K562 (cell line): ENCODE results near the gene PHTF1. TPM values are rescaled to one million over a fixed set of nuclear protein-coding genes. Genes with fewer than 3 reads are reported as not detected.

Source experiments
- ATAC-seq: fragments of 200-7000 bp; cut with Tn5 transposase; 3 replicates; pipeline ENCODE4 v1.9.1; 2020; ENCODE audit warnings: moderate library complexity
- BruUV-seq: library from RNA; stranded (reverse); fragments of 400-500 nt; replicated peaks from 2 replicates; lab custom pipeline; 2021; lab: Mats Ljungman, UMichigan
- CTCF ChIA-PET: fragments of 300-600 bp; formaldehyde crosslinking; extraction: SDS; loops from one replicate; lab custom pipeline; 2021; ENCODE audit warnings: low intra/inter-chr PET ratio; lab: Yijun Ruan, JAX
- POLR2A ChIA-PET: fragments of 300-600, 350-650 bp; sonication (Branson Sonifier 250); formaldehyde crosslinking; extraction: SDS; loops from one replicate; lab custom pipeline; 2021; ENCODE audit warnings: antibody characterized with exemption, inconsistent platforms; lab: Yijun Ruan, JAX
- DNase-seq, 4 experiments: peaks; one replicate each; pipeline versions ENCODE4 v3.0.0 to v3.0.0-alpha.2; 2011 to 2018; ENCODE audit warnings: low spot score in 3 of 4, mixed read lengths in 3 of 4; ENCODE audit errors: extremely low read depth in 1 of 4
- FAIRE-seq: peaks from 2 replicates; lab custom pipeline; 2011; peaks lifted over from hg19 to GRCh38; lab: Jason Lieb, UNC
- H2AFZ ChIP-seq: 2 replicates; pipeline ENCODE4 v1.6.0; 2011; ENCODE audit warnings: low read depth, low read length, control low read depth, inconsistent platforms
- H3K27ac ChIP-seq: fragments of 200-600 bp; 3 replicates; pipeline ENCODE4 v1.8.0; 2011; ENCODE audit warnings: low read depth, mild to moderate bottlenecking, control low read depth, inconsistent platforms, low read length, moderate library complexity, mixed read lengths; ENCODE audit errors: extremely low read depth
- H3K27me3 ChIP-seq, 2 experiments: fragments of 300-600 bp in 1 of 2; 2 replicates in 1 of 2; 3 replicates in 1 of 2; pipeline versions ENCODE4 v1.6.0 to v1.8.0; 2011; ENCODE audit warnings: inconsistent platforms in 2 of 2, low read length in 2 of 2, mild to moderate bottlenecking in 1 of 2, mixed read lengths in 1 of 2, moderate library complexity in 1 of 2; ENCODE audit not compliant: control insufficient read depth in 2 of 2, insufficient read depth in 2 of 2
- H3K36me3 ChIP-seq: fragments of 300-600 bp; 3 replicates; pipeline ENCODE4 v1.8.0; 2011; ENCODE audit warnings: mild to moderate bottlenecking, low read length, inconsistent platforms; ENCODE audit not compliant: control insufficient read depth, insufficient read depth
- H3K4me1 ChIP-seq, 2 experiments: fragments of 200-600 bp in 1 of 2; replicated peaks in 1 of 2; 2 replicates in 1 of 2; 3 replicates in 1 of 2; pipeline versions ENCODE4 v1.5.1 to v1.8.0; 2011; ENCODE audit warnings: inconsistent platforms in 2 of 2, low read length in 2 of 2, mild to moderate bottlenecking in 1 of 2, mixed read lengths in 1 of 2, moderate library complexity in 1 of 2; ENCODE audit not compliant: control insufficient read depth in 2 of 2, insufficient read depth in 2 of 2
- H3K4me2 ChIP-seq: 2 replicates; pipeline ENCODE4 v1.6.1; 2011; ENCODE audit warnings: low read length, control low read depth, inconsistent platforms, mixed read lengths; ENCODE audit not compliant: insufficient read depth
- H3K4me3 ChIP-seq: fragments of 200-600 bp; sonication (generic), shearing (Covaris generic); 2 replicates; pipeline ENCODE4 v1.5.1; 2016; ENCODE audit warnings: control low read depth, inconsistent platforms
- H3K79me2 ChIP-seq: fragments of 200-600 bp; 3 replicates; pipeline ENCODE4 v1.8.0; 2011; ENCODE audit warnings: low read length, inconsistent platforms; ENCODE audit not compliant: control insufficient read depth, insufficient read depth
- H3K9ac ChIP-seq, 2 experiments: 2 replicates each; pipeline versions ENCODE4 v1.6.0 to v1.6.1; 2011; ENCODE audit warnings: low read depth in 2 of 2, low read length in 2 of 2, control low read depth in 1 of 2, inconsistent platforms in 1 of 2, mild to moderate bottlenecking in 1 of 2, mixed read lengths in 1 of 2; ENCODE audit not compliant: insufficient read depth in 1 of 2
- H3K9me1 ChIP-seq: one replicate; pipeline ENCODE4 v1.6.0; 2011; ENCODE audit warnings: inconsistent platforms, mild to moderate bottlenecking, low read length, moderate library complexity; ENCODE audit not compliant: control insufficient read depth, insufficient read depth
- H3K9me3 ChIP-seq: replicated peaks from 2 replicates; pipeline ENCODE4 v1.5.1; 2011; ENCODE audit warnings: low read depth, low read length, inconsistent platforms; ENCODE audit not compliant: control insufficient read depth, insufficient read depth
- H4K20me1 ChIP-seq: replicated peaks from 2 replicates; pipeline ENCODE4 v1.6.1; 2011; ENCODE audit warnings: low read length, inconsistent platforms, mixed read lengths; ENCODE audit not compliant: control insufficient read depth, insufficient read depth
- CHD2 ChIP-seq: IDR thresholded peaks from 2 replicates; pipeline ENCODE4 v1.6.1; 2011; ENCODE audit warnings: low read depth, low read length
- CREM ChIP-seq: IDR thresholded peaks from 2 replicates; pipeline ENCODE4 v1.6.1; 2014; ENCODE audit warnings: antibody characterized with exemption, low read depth
- CSDE1 ChIP-seq, 2 experiments: fragments of 450-650 bp; IDR thresholded peaks; 2 replicates each; pipeline ENCODE4 v1.6.1; 2016; ENCODE audit warnings: mild to moderate bottlenecking in 1 of 2
- GTF2F1 ChIP-seq: IDR thresholded peaks from 2 replicates; pipeline ENCODE4 v1.6.1; 2011; ENCODE audit warnings: low read depth, low read length, improper control_type of control experiment
- L3MBTL2 ChIP-seq: fragments of 450-650 bp; IDR thresholded peaks from 2 replicates; pipeline ENCODE4 v1.6.1; 2016; ENCODE audit warnings: mild to moderate bottlenecking, moderate library complexity
- MEIS2 ChIP-seq: fragments of 450-650 bp; IDR thresholded peaks from 2 replicates; pipeline ENCODE4 v1.6.1; 2014; ENCODE audit warnings: mild to moderate bottlenecking; ENCODE audit not compliant: partially characterized antibody
- NFATC3 ChIP-seq: fragments of 450-650 bp; IDR thresholded peaks from 2 replicates; pipeline ENCODE4 v1.6.1; 2017; ENCODE audit warnings: mild to moderate bottlenecking
- NFE2 ChIP-seq: IDR thresholded peaks from 2 replicates; pipeline ENCODE4 v1.6.1; 2014; ENCODE audit warnings: antibody characterized with exemption, low read depth
- NRF1 ChIP-seq, 2 experiments: fragments of 450-650 bp; IDR thresholded peaks in 1 of 2; conservative IDR thresholded peaks in 1 of 2; 2 replicates each; pipeline ENCODE4 v1.6.1; 2014; ENCODE audit warnings: mild to moderate bottlenecking in 2 of 2
- PKNOX1 ChIP-seq: fragments of 450-650 bp; IDR thresholded peaks from 2 replicates; pipeline ENCODE4 v1.6.1; 2016
- RFX1 ChIP-seq: fragments of 450-650 bp; IDR thresholded peaks from 2 replicates; pipeline ENCODE4 v1.6.1; 2016; ENCODE audit warnings: mild to moderate bottlenecking, moderate library complexity
- SMARCA4 ChIP-seq: fragments of 450-650 bp; IDR thresholded peaks from 2 replicates; pipeline ENCODE4 v1.6.1; 2016
- TCFL5 ChIP-seq: fragments of 250-450 bp; sonication (Bioruptor Pico); conservative IDR thresholded peaks from 2 replicates; pipeline ENCODE4 v1.6.1; 2021; ENCODE audit warnings: mild to moderate bottlenecking, moderate library complexity, matching md5 sums
- U2AF1 ChIP-seq: fragments of 200-400 bp; formaldehyde crosslinking; optimal IDR thresholded peaks from 2 replicates; pipeline ENCODE3; 2017; ENCODE audit warnings: mild to moderate bottlenecking, low read depth, low read length, moderate library complexity
- ZNF23 ChIP-seq: fragments of 250-450 bp; sonication (Bioruptor Pico); IDR thresholded peaks from 2 replicates; pipeline ENCODE4 v1.4.0; 2020; ENCODE audit warnings: mild to moderate bottlenecking
- ZNF445 ChIP-seq: fragments of 250-450 bp; sonication (Bioruptor Pico); IDR thresholded peaks from 2 replicates; pipeline ENCODE4 v1.4.0; 2020; ENCODE audit warnings: low read depth, mild to moderate bottlenecking, moderate library complexity
- WGBS: fragments of 100-300 bp; shearing (Covaris generic); methylation state at CpG from one replicate; pipeline ENCODE4 v1.1.6; 2016; ENCODE audit warnings: low coverage, mixed read lengths; ENCODE audit not compliant: insufficient coverage; ENCODE audit errors: missing lambda C conversion rate; 5-methylcytosine and 5-hydroxymethylcytosine counted together
- in situ Hi-C: fragments of 300-500 bp; cut with MboI; formaldehyde crosslinking; loops from 4 replicates; pipeline ENCODE4 v1.15.0; 2018; ENCODE audit warnings: inconsistent platforms, mixed read lengths
- intact Hi-C: fragments of 100-400 bp; cut with micrococcal nuclease; formaldehyde crosslinking; loops from 2 replicates; pipeline ENCODE4 v1.14.2; 2022
- polyA plus RNA-seq, 8 experiments: library from polyadenylated mRNA; depleted of rRNA in 4 of 8; stranded (reverse) in 5 of 8; unstranded in 3 of 8; fragments of >200 nt; fragmentation: Nextera tagmentation in 2 of 8; fragmentation: Illumina TruSeq in 1 of 8; extraction: Ambion mirVana in 2 of 8; extraction: Trizol in 1 of 8; gene quantifications; 2 replicates each; pipeline versions ENCODE4 v1.2.1 to v1.2.3, GENCODE V29; 2011 to 2014; ENCODE audit warnings: inconsistent platforms in 1 of 8, missing spikeins in 1 of 8
- total RNA-seq, 7 experiments: library from RNA; depleted of rRNA in 6 of 7; stranded (reverse); fragments of >200 nt in 6 of 7; fragmentation: Illumina TruSeq in 2 of 7; extraction: Trizol in 2 of 7; gene quantifications; 2 replicates each; pipeline versions ENCODE4 v1.2.1 to v1.2.3, GENCODE V29; 2011 to 2021; ENCODE audit warnings: low replicate concordance in 1 of 7
- TF ChIP-seq, protein P1 (sequence below): fragments of 200-800 bp; sonication (Bioruptor generic); IDR thresholded peaks from 2 replicates; pipeline ENCODE4 v1.6.1; 2017; ENCODE audit warnings: missing genetic modification characterization, missing compliant biosample characterization
- TF ChIP-seq, protein P2 (sequence below), 2 experiments: IDR thresholded peaks in 1 of 2; conservative IDR thresholded peaks in 1 of 2; 2 replicates each; pipeline ENCODE4 v1.6.1; 2016; ENCODE audit warnings: low read depth in 2 of 2, mild to moderate bottlenecking in 1 of 2, missing compliant biosample characterization in 1 of 2, missing genetic modification characterization in 1 of 2, moderate library complexity in 1 of 2
- TF ChIP-seq, protein P3 (sequence below): fragments of 250-450 bp; sonication (Bioruptor Pico); IDR thresholded peaks from 2 replicates; pipeline ENCODE4 v1.9.0; 2021; ENCODE audit warnings: mild to moderate bottlenecking

Gene PHTF1
- total and polyA plus RNA-seq, 9 of the 15 experiments (the other 6 are each of a cell fraction or from before 2014, with no cell fraction given), result 8.4 to 36.2 (median 23.0) TPM

- ATAC-seq, result no peak
- Histone ChIP-seq H3K27me3 (no peaks in the 10 kb centered on the region), H3K9me3 (no peaks in the 10 kb centered on the region), H2AFZ (no peak overlapping the region), H3K4me1 (peaks cover 3 to 24% of the 10 kb centered on the region in 2 experiments; a peak in 4 of 5 replicates), H3K36me3 (no peaks in the 10 kb centered on the region), H3K79me2 (no peaks in the 10 kb centered on the region), H3K4me2 (no peak overlapping the region), H3K9ac (no peak overlapping the region), H4K20me1 (no peaks in the 10 kb centered on the region), H3K9me1 (no peaks in the 10 kb centered on the region), H3K27ac (no peak overlapping the region), H3K4me3 (no peak overlapping the region)
- FAIRE-seq, result no peak
- DNase-seq, result no peak
- WGBS, result 67% methylated on average over 2 of the region's 2 CpGs
- no TSS peak for BruUV-seq
- CTCF ChIA-PET, result no interaction called here
- in situ Hi-C loops (no loop called here), intact Hi-C loops (no loop called here)
- POLR2A ChIA-PET, result no interaction called here
- TF ChIP-seq ZNF23 (CRISPR knock-in tag) (no peak), U2AF1 (no peak), CREM (no peak), CSDE1 (IDR thresholded peaks at IDR 0.05) (0 out of 4 replicates have a peak, but pooled peaks of 1 of the 2 experiments have one; percentile 38), ZNF445 (CRISPR knock-in tag) (no peak), NFATC3 (no peak), L3MBTL2 (no peak), PKNOX1 (peak; percentile 55), TCFL5 (CRISPR knock-in tag) (no peak), NRF1 (conservative IDR thresholded peaks at IDR 0.05 in 1 of 2, IDR thresholded peaks at IDR 0.05 in 1 of 2) (no peak), MEIS2 (peak; percentile 71), CHD2 (no peak), RFX1 (peak; percentile 91), NFE2 (no peak), GTF2F1 (no peak), SMARCA4 (no peak)
- TF ChIP-seq, protein P1, sequence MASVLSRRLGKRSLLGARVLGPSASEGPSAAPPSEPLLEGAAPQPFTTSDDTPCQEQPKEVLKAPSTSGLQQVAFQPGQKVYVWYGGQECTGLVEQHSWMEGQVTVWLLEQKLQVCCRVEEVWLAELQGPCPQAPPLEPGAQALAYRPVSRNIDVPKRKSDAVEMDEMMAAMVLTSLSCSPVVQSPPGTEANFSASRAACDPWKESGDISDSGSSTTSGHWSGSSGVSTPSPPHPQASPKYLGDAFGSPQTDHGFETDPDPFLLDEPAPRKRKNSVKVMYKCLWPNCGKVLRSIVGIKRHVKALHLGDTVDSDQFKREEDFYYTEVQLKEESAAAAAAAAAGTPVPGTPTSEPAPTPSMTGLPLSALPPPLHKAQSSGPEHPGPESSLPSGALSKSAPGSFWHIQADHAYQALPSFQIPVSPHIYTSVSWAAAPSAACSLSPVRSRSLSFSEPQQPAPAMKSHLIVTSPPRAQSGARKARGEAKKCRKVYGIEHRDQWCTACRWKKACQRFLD (CRISPR knock-in tag), result no peak
- TF ChIP-seq, protein P2, sequence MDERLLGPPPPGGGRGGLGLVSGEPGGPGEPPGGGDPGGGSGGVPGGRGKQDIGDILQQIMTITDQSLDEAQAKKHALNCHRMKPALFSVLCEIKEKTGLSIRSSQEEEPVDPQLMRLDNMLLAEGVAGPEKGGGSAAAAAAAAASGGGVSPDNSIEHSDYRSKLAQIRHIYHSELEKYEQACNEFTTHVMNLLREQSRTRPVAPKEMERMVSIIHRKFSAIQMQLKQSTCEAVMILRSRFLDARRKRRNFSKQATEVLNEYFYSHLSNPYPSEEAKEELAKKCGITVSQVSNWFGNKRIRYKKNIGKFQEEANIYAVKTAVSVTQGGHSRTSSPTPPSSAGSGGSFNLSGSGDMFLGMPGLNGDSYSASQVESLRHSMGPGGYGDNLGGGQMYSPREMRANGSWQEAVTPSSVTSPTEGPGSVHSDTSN (CRISPR knock-in tag; IDR thresholded peaks at IDR 0.05; ENCODE audit: low read depth), result no peak
- TF ChIP-seq, protein P2 (tag; conservative IDR thresholded peaks at IDR 0.05; ENCODE audit: low read depth), result peak; percentile 64; the same call in 1 of the 2 replicates
- TF ChIP-seq, protein P3, sequence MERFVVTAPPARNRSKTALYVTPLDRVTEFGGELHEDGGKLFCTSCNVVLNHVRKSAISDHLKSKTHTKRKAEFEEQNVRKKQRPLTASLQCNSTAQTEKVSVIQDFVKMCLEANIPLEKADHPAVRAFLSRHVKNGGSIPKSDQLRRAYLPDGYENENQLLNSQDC (CRISPR knock-in tag), result no peak
Measured at GRCh38 chr1:113654883-113655282, 104.4 kb downstream of the PHTF1 start.
